Fibroblast of skin of left quadriceps (primary cell): ENCODE data around the gene ZNF354B.
"Not testable (repeated sequence)": the region's sequence is repeated elsewhere in the genome, so short reads cannot be mapped to it uniquely, and the experiment has no call there.

Source experiments
- DNase-seq, 2 experiments: peaks; one replicate each; pipeline ENCODE4 v3.0.0-alpha.2; 2013; ENCODE audit warnings: low read depth in 2 of 2

The ZNF354B gene

DNA sequence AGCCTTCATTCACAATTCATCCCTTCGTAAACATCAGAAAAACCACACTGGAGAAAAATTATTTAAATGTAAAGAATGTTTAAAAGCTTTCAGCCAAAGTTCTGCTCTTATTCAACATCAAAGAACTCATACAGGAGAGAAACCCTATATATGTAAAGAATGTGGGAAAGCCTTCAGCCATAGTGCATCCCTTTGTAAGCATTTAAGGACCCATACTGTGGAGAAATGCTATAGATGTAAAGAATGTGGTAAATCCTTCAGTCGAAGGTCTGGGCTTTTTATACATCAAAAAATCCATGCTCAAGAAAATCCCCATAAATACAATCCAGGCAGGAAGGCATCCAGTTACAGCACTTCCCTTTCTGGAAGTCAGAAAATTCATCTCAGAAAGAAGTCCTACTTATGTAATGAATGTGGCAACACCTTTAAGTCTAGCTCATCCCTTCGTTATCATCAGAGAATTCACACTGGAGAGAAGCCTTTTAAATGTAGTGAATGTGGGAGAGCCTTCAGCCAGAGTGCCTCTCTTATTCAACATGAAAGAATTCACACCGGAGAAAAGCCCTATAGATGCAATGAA, 23.5 kb downstream of the ZNF354B start:
- DNase-seq, result not testable (repeated sequence)

DNA sequence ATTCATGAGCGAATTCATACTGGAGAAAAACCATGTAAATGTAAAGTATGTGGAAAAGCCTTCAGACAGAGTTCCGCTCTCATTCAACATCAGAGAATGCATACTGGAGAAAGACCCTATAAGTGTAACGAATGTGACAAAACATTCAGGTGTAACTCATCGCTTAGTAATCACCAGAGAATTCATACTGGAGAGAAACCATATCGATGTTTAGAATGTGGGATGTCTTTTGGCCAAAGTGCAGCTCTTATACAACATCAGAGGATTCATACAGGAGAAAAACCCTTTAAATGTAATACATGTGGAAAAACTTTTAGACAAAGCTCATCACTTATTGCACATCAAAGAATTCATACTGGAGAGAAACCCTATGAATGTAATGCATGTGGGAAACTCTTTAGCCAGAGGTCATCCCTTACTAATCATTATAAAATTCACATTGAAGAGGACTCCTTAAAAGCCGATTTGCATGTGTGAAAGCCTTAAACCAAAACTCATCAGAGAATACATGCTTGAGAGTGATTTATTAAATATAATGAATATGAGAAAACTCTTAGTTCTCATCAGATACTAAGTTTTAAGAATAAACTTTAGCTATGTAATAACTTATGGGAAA, 24.2 kb downstream of the ZNF354B start:
- DNase-seq, result no peak

DNA sequence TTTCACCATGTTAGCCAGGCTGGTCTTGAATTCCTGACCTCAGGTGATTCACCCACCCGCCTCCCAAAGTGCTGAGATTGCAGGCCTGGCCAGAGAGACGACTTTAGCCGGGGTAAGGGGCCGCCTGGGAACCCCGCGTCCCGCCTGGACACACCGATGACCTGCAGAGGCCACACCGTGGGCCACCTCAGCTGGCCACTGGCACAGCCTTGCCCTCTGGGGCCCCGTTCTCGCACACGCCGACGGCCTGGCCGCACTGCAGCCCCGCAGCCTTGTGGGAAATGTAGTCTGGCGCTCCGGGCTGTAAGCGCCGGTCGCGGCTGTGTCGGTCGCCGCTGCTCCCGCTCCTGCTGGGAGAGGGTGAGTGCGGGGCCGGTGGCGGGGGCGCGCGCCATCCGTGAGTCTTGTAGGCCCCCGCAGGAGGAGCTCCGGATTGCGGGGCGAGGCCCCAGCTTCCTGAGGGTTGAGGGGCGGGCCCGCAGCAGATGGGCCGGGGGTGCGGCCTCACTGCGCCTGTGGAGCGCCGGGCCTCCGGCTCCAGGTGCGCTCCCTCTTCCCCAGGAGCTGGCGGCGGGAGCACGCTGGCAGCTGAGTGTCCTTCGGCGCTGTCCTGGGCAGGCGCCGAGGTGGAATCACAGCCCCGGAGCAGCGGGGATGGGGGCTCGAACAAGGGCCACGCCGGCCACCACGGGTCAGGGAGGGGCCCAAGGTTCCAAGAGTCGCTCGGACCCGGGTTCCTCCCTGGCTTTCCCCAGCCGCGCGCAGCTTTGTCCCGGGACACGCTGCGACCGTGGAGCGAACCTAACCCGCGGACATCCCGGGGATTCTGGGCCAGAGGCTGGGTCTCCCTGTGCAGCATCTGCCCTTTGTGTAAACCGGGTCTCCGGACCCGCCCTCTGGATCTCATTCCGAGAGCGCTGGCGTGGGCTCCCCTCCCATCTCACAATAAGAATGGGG, 36.1 kb downstream of the ZNF354B start, which contains the start of gene ZFP2:
Gene ZFP2, plus strand, starts transcription at position 299 of the 957 bp plus-strand sequence. CDS start 35,401 bp downstream, outside the sequence.
- peak; percentile 7 to 20 for DNase-seq

DNA sequence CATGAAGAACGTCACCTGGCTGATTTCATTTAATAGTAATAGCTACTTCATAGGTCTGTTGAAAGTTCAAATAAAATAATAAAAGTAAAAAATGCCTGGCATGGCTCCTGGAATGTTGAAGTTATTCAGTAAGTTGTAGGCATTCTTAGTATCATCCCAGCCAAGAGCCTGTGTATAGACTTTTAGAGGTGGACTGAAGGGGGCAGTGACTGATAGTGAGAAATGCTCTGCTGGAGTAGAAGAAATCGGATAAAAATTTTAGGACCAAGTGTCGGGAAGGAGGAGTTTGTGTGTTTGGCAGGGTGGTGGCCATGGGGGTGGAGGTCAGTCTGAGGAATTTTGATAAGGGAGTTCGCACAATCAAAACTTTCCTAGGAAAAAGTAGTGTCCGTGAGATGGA, 39.5 kb downstream of the ZNF354B start:
- DNase-seq, result no peak

DNA sequence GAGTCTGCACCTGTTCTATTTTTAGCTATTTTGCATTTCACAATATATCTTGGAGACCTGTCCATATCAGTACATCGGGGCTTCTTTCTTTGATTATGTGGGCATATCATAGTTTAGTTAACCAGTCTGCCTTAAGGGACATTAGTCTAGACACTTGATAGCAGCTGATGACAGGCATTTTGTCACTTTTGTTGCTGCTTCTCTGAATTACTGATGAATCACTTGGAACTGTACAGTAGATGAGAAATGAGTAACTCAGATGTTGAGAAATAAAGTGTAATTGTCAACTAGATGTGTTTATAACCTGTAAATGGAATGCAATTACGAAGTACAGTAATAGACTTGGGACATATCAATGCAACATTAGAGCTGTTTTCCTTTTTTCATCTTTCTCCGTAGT, 43.1 kb downstream of the ZNF354B start:
- DNase-seq, result no peak

DNA sequence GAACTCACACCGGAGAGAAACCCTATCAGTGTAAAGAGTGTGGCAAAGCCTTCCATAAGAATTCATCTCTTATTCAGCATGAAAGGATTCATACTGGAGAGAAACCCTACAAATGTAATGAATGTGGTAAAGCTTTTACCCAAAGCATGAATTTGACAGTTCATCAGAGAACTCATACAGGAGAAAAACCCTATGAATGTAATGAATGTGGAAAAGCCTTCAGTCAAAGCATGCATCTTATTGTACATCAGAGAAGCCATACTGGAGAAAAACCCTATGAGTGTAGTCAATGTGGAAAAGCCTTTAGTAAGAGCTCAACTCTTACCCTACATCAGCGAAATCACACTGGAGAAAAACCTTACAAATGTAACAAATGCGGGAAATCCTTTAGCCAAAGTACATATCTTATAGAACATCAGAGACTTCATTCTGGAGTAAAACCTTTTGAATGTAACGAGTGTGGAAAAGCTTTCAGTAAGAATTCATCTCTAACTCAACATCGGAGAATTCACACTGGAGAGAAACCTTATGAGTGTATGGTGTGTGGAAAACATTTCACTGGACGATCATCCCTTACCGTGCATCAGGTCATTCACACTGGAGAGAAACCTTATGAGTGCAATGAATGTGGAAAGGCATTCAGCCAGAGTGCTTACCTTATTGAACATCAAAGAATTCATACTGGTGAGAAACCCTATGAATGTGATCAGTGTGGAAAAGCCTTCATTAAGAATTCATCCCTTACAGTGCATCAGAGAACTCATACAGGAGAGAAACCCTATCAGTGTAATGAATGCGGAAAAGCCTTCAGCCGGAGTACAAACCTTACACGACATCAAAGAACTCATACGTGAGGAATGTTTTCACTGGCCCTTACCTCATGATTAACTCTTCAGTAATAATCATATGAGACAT, 72.3 kb downstream of the ZNF354B start:
- no peak for DNase-seq
